DMS 273 (cell line): ENCODE results near the gene SZT2.

Source experiments
- DNase-seq: peaks from one replicate; lab custom pipeline; 2025; ENCODE audit not compliant: unreplicated experiment; lab: John Stamatoyannopoulos, UW

The SZT2 gene

GRCh38 chr1:43389326-43390313 is at the start of gene SZT2, which contains the start of gene MED8:
SZT2 (plus strand) TSS chr1:43389899; CDS start chr1:43389969, 70 bp downstream.
MED8 (minus strand) TSS chr1:43389800; CDS start chr1:43389764, 36 bp downstream.
- DNase-seq, result peak; percentile 97

- no peak for DNase-seq
Observed at GRCh38 chr1:43340559-43340958, 49.1 kb upstream of the SZT2 start.

- no peak for DNase-seq
Observed at GRCh38 chr1:43344267-43344850, 45.3 kb upstream of the SZT2 start.

GRCh38 chr1:43345120-43345519 is 44.6 kb upstream of the SZT2 start:
- DNase-seq, result no peak

- DNase-seq, result no peak
Observed at GRCh38 chr1:43346636-43347035, 43.1 kb upstream of the SZT2 start.

GRCh38 chr1:43348343-43348808 is 41.3 kb upstream of the SZT2 start:
- no peak for DNase-seq

- peak; percentile 93 for DNase-seq
Observed at GRCh38 chr1:43348809-43349593, 40.7 kb upstream of the SZT2 start.

DNA sequence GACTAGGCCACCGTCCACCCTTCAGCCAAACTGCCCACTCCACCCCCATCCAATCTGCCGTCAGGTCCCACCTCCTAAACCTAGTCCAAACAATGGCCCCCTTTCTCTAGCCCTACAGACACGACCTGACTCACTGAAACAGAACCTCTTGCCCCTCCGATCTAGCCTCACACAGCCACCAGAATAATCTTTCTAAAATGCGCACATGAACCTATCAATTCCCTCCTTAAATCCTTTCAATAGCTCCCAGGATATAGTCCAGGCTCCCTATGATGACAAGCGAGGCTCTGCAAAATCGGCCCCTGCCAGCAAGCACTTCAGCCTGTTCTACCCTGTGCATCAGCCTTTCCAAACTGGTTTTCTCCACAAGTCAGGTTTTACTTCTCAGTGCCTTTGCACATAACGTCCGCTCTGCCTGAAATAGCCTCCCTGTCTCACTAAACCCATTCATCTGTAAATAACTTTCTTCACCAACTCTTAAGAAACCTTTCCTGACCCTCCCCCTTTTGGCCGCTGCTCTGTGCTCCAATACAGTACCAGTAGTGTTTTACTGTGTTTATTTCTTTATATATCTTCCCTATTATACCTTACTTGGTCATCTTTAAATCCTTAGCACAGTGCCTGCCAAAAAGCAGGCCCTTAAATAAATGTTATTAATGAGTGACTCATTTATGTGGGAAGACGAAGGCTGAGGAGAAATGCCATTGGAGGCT is 39.9 kb upstream of the SZT2 start:
- no peak for DNase-seq

GRCh38 chr1:43350976-43351375 is 38.7 kb upstream of the SZT2 start:
- DNase-seq, result no peak

DNA sequence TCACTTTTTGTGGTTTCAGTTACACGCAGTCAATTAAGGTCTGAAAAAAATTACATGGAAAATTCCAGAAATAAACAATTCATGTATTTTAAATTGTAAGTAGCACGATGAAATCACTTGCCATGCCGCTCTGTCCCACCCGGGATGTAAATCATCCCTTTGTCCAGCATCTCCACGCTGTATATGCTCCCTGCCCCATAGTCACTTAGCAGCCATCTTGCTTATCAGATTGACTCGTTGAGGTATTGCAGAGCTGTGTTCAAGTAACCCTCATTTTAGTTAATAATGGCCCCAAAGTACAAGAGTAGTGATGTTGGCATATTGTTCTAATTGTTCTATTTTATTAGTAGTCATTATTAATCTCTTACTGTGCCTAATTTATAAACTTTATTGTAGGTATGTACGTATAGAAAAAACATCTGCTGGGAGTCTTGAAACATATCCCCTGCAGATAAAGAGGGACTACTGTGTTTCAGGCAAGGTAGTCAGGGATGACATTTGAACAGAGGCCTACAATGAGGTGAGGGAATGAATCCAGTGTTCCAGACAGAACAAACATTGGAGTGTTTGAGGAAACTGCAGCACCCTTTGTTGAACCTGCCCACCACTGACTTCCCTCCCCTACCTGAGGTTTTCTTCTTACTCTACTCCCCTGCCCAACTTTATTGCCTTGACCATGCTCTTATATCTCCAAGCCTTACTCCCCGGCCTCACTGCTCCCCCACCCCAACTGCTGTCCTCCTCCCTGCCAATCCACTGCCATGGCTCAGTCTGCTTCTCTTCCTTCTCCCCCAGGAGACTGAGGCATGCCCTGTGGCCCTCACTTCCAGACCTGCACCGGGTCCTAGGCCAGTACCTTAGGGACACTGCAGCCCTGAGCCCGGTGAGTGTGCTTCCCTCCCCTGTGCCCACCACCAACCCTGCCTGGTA is 38.0 kb upstream of the SZT2 start:
- no peak for DNase-seq

DNA sequence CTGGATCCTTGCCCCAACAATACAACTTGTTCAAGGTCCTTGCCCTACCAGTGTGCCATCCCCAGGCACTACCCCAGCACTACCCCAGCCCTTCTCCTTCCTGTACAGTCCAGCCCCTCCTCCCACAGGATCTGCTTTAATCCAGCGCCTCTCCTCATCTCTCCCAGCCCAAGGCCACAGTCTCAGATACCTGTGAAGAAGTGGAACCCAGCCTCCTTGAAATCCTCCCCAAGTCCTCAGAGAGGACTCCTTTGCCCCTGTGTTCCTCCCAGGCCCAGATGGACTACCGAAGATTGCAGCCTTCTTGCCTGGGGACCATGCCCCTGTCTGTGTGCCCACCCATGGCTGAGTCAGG is 37.4 kb upstream of the SZT2 start:
- DNase-seq, result no peak

GRCh38 chr1:43352881-43353280 is 36.8 kb upstream of the SZT2 start:
- no peak for DNase-seq

- no peak for DNase-seq
Observed at GRCh38 chr1:43354471-43354870, 35.2 kb upstream of the SZT2 start.

- no peak for DNase-seq
Observed at GRCh38 chr1:43354936-43355335, 34.8 kb upstream of the SZT2 start.

DNA sequence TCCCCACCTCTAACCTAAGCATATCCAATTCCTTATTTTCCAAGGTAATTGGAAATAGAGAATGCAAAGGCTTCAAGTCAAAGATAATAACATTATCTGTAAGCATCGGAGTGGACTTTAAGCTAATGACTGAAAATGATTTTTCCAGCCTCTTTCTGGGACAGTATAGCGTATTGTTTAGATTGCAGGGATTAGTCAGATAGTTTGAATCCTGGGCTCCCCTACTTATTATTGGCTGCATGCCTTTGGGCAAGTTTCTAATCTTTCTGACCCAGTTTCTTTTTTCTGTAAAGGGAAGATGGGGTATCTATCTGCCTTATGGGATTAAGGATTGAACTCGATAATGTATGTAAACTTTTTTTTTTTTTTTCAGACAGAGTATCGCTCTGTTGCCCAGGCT is 32.4 kb upstream of the SZT2 start:
- DNase-seq, result no peak

- peak; percentile 73 for DNase-seq
Observed at GRCh38 chr1:43358121-43358745, 31.5 kb upstream of the SZT2 start.

DNA sequence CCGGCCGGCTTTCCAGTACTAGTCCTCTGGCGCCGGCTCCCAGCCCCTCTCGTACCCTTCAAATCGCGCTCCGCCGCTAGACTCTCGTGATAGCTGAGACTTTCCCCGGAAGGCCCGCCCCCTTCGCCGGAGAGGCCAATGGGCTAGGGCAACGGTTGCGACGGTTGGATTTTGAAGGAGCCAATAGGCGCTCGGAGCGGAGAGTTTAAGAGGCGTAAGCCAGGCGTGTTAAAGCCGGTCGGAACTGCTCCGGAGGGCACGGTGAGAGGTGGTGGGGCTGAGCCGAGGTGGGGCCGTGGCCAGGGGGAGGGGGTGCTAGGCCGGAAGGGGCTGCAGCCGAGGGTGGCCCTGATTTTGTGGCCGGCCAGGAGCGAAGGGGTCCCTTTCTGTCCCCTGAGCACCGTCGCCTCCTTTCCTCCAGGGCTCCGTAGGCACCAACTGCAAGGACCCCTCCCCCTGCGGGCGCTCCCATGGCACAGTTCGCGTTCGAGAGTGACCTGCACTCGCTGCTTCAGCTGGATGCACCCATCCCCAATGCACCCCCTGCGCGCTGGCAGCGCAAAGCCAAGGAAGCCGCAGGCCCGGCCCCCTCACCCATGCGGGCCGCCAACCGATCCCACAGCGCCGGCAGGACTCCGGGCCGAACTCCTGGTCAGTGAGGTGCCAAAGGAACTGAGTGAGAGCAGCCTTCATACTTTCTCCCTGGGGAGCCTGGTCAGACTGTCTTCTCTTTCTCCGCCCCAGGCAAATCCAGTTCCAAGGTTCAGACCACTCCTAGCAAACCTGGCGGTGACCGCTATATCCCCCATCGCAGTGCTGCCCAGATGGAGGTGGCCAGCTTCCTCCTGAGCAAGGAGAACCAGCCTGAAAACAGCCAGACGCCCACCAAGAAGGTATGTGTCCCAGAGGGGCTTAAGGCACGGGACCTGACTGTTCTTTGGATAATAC is 30.7 kb upstream of the SZT2 start, which contains the start of gene CDC20:
CDC20 (plus strand) TSS at position 236 of the 948 bp plus-strand sequence; CDS start at position 471, 235 bp downstream.
- DNase-seq, result peak; percentile 100

DNA sequence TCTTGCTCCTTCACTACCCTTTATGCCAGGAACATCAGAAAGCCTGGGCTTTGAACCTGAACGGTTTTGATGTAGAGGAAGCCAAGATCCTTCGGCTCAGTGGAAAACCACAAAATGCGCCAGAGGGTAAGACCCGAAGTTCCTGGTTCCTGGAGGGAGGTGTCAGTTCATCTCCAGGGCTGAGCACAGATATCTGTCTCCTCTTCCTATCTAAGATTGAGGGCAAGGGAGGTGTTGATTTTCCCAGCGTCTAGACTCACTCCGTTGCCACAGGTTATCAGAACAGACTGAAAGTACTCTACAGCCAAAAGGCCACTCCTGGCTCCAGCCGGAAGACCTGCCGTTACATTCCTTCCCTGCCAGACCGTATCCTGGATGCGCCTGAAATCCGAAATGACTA is 30.0 kb upstream of the SZT2 start:
- peak; percentile 38 for DNase-seq
